Heart right ventricle (tissue), 16 donors: ENCODE results near the gene NFYA. TPM values are rescaled to one million over a fixed set of nuclear protein-coding genes. Genes with fewer than 3 reads are reported as not detected.

Experiments used
- ATAC-seq, 8 donors: fragments of 200-7000 bp; cut with Tn5 transposase; one replicate each; pipeline ENCODE4 v1.9.1; 2020; ENCODE audit warnings: mild to moderate bottlenecking in 8 of 8, moderate library complexity in 8 of 8, moderate number of reproducible peaks in 1 of 8
- DNase-seq, 2 donors: peaks; one replicate each; pipeline ENCODE4 v3.0.0-alpha.2; 2020
- H3K27ac ChIP-seq, 10 donors: fragments of 200-600 bp; sonication (generic) in 2 of 10; one replicate each; pipeline versions ENCODE4 v1.5.0 to v1.8.0; 2020 to 2022; ENCODE audit warnings: mild to moderate bottlenecking in 3 of 10
- H3K27me3 ChIP-seq, 7 donors: fragments of 200-600 bp; one replicate each; pipeline ENCODE4 v1.8.0; 2021 to 2022; ENCODE audit warnings: mild to moderate bottlenecking in 2 of 7
- H3K36me3 ChIP-seq, 9 donors: fragments of 200-600 bp; sonication (generic) in 1 of 9; one replicate each; pipeline versions ENCODE4 v1.5.0 to v1.8.0; 2020 to 2022; ENCODE audit warnings: mild to moderate bottlenecking in 2 of 9
- H3K4me1 ChIP-seq, 9 donors: fragments of 200-600 bp; sonication (generic) in 1 of 9; one replicate each; pipeline versions ENCODE4 v1.5.0 to v1.8.0; 2020 to 2022; ENCODE audit warnings: mild to moderate bottlenecking in 4 of 9
- H3K4me3 ChIP-seq, 10 donors: fragments of 200-600 bp; sonication (generic) in 2 of 10; one replicate each; pipeline versions ENCODE4 v1.5.0 to v1.8.0; 2020 to 2022; ENCODE audit warnings: mild to moderate bottlenecking in 7 of 10, moderate library complexity in 2 of 10
- H3K9me3 ChIP-seq, 11 donors: fragments of 200-600 bp in 10 of 11; sonication (generic) in 2 of 11; one replicate each; pipeline versions ENCODE4 v1.5.0 to v1.8.0; 2013 to 2022; ENCODE audit warnings: mild to moderate bottlenecking in 2 of 11, control low read depth in 1 of 11, moderate library complexity in 1 of 11
- CTCF ChIP-seq, 9 donors: fragments of 200-600 bp; sonication (generic) in 2 of 9; IDR thresholded peaks; one replicate each; pipeline versions ENCODE4 v1.5.0 to v1.8.0; 2021 to 2022; ENCODE audit warnings: antibody characterized with exemption in 9 of 9, mild to moderate bottlenecking in 5 of 9, moderate library complexity in 1 of 9
- WGBS, 2 donors: extraction: QIAGEN DNeasy Blood & Tissue Kit; methylation state at CpG; one replicate each; pipeline ENCODE4 v1.1.7; 2013; ENCODE audit warnings: inconsistent platforms in 1 of 2; 5-methylcytosine and 5-hydroxymethylcytosine counted together
- intact Hi-C, 10 donors: fragments of 100-400 bp; cut with DNase I; formaldehyde crosslinking; loops; one replicate each; pipeline versions ENCODE4 v1.11.1 to v1.14.2; 2022
- polyA plus RNA-seq, 2 donors: library from polyadenylated mRNA; stranded (reverse); fragments of 200-250 nt; gene quantifications; one replicate each; pipeline ENCODE4 v1.2.3, GENCODE V29; 2013
- total RNA-seq, 10 donors: library from RNA; stranded (reverse); fragmentation: NEBNext Ultra II Directional in 3 of 10; extraction: Animal tissue kit (Norgen Biotek cat#: 25700) in 3 of 10; gene quantifications; one replicate each; pipeline versions ENCODE4 v1.2.1 to v1.2.4, GENCODE V29; 2021 to 2023
- donor health status: Arrhythmogenic right ventricular cardiomyopathy.
- donor health status: ischemic (EF 13 %, LVEDD 7.1; RV severe dilation, severe dysfunction).
- donor health status: healthy with polysubstance abuse.
- donor health status: DM: no; HTN: yes; CAD: no.
- donor health status: DM: no; HTN: no; CAD: no.
- donor health status: ischemic (EF 25% LVEDD 6.9; RV normal size, moderate dysfunction).
- donor health status: ischemic (EF 25% LVEDD 5.7; RV mildly dilated, moderate dysfunction).
- donor health status: healthy.
- donor health status: DM: yes; HTN: yes; CAD: no.
- donor health status: Ischemic cardiomyopathy.
- donor health status: ischemic (EF 35%, LVEDD 5.7; RV mildly dilated, moderate dysfunction).
- donor health status: nonischemic (EF 11% LVEDD 7.7; RV severe dilation, severe dysfunction).
- donor health status: DM: yes; HTN: yes; CAD: no.
- donor health status: PGD.
- donor health status: ischemic (EF 29% LVEDD 5.4; RV normal size, mild dysfunction).
- donor health status: nonischemic (EF 23%, LVEDD 6.1; RV moderate dilation, normal function).

Gene NFYA
- total and polyA plus RNA-seq, 12 donors = 4.2 to 12.0 (median 10.3) TPM

- ATAC-seq (peak in 7 of 8 donors; percentile 36 to 64 (median 55)), DNase-seq (no peak)
- 66 to 67% methylated on average over 10 of the region's 10 CpGs for WGBS, 2 donors
- H3K9me3 ChIP-seq = no peaks in the 10 kb centered on the region
- no peak within 1 kb of the TSS for H3K4me3 ChIP-seq
- no peaks in the 10 kb centered on the region for H3K36me3 ChIP-seq
- no peaks in the 10 kb centered on the region for H3K27me3 ChIP-seq
- H3K4me1 ChIP-seq = no peaks in the 10 kb centered on the region
- intact Hi-C loops = no loop called here
- no peak within 1 kb of the TSS for H3K27ac ChIP-seq
- peak; percentile 25 to 72 (median 64) for TF ChIP-seq CTCF (IDR thresholded peaks at IDR 0.05)
Measured at GRCh38 chr6:41039060-41039998, 33.4 kb upstream of the NFYA start, which contains the start of gene UNC5CL. Gene UNC5CL (minus strand): TSS chr6:41039221. CDS start chr6:41035074, 4,147 bp downstream.

- DNase-seq (no peak), ATAC-seq (peak in 3 of 8 donors; percentile 11 to 36 (median 34))
- H3K27ac ChIP-seq = no peak overlapping the region
- WGBS, 2 donors = 81% methylated on average over 6 of the region's 6 CpGs
- intact Hi-C loops = no loop called here
- no peaks in the 10 kb centered on the region for H3K27me3 ChIP-seq
- H3K9me3 ChIP-seq = no peaks in the 10 kb centered on the region
- no peaks in the 10 kb centered on the region for H3K36me3 ChIP-seq
- TF ChIP-seq CTCF (IDR thresholded peaks at IDR 0.05) = no peak
- no peak overlapping the region for H3K4me3 ChIP-seq
- H3K4me1 ChIP-seq = no peaks in the 10 kb centered on the region
Measured at GRCh38 chr6:41040101-41040939, 32.5 kb upstream of the NFYA start.

- no peak for DNase-seq
- no peak for TF ChIP-seq CTCF (IDR thresholded peaks at IDR 0.05)
- 88 to 94% methylated on average over 1 of the region's 1 CpG for WGBS, 2 donors
Measured at GRCh38 chr6:41040940-41041536, 31.7 kb upstream of the NFYA start.

More at GRCh38 chr6:41040940-41041536, 31.7 kb upstream of the NFYA start:
- intact Hi-C loops = no loop called here
- ATAC-seq = no peak
- Histone ChIP-seq H3K27ac (no peak overlapping the region), H3K4me3 (no peak overlapping the region), H3K9me3 (no peaks in the 10 kb centered on the region), H3K4me1 (no peaks in the 10 kb centered on the region), H3K27me3 (no peaks in the 10 kb centered on the region), H3K36me3 (no peaks in the 10 kb centered on the region)
